K562 (cell line): Measurements from ENCODE around the gene XIRP1. TPM values are rescaled to one million over a fixed set of nuclear protein-coding genes. Genes with fewer than 3 reads are reported as not detected.

ENCODE experiments used
- ATAC-seq: fragments of 200-7000 bp; cut with Tn5 transposase; 3 replicates; pipeline ENCODE4 v1.9.1; 2020; ENCODE audit warnings: moderate library complexity
- BruUV-seq: library from RNA; stranded (reverse); fragments of 400-500 nt; replicated peaks from 2 replicates; lab custom pipeline; 2021; lab: Mats Ljungman, UMichigan
- CTCF ChIA-PET: fragments of 300-600 bp; formaldehyde crosslinking; extraction: SDS; loops from one replicate; lab custom pipeline; 2021; ENCODE audit warnings: low intra/inter-chr PET ratio; lab: Yijun Ruan, JAX
- POLR2A ChIA-PET: fragments of 300-600, 350-650 bp; sonication (Branson Sonifier 250); formaldehyde crosslinking; extraction: SDS; loops from one replicate; lab custom pipeline; 2021; ENCODE audit warnings: antibody characterized with exemption, inconsistent platforms; lab: Yijun Ruan, JAX
- DNase-seq, 4 experiments: peaks; one replicate each; pipeline versions ENCODE4 v3.0.0 to v3.0.0-alpha.2; 2011 to 2018; ENCODE audit warnings: low spot score in 3 of 4, mixed read lengths in 3 of 4; ENCODE audit errors: extremely low read depth in 1 of 4
- FAIRE-seq: peaks from 2 replicates; lab custom pipeline; 2011; peaks lifted over from hg19 to GRCh38; lab: Jason Lieb, UNC
- H2AFZ ChIP-seq: 2 replicates; pipeline ENCODE4 v1.6.0; 2011; ENCODE audit warnings: low read depth, low read length, control low read depth, inconsistent platforms
- H3K27ac ChIP-seq: fragments of 200-600 bp; 3 replicates; pipeline ENCODE4 v1.8.0; 2011; ENCODE audit warnings: low read depth, mild to moderate bottlenecking, control low read depth, inconsistent platforms, low read length, moderate library complexity, mixed read lengths; ENCODE audit errors: extremely low read depth
- H3K27me3 ChIP-seq, 2 experiments: fragments of 300-600 bp in 1 of 2; 2 replicates in 1 of 2; 3 replicates in 1 of 2; pipeline versions ENCODE4 v1.6.0 to v1.8.0; 2011; ENCODE audit warnings: inconsistent platforms in 2 of 2, low read length in 2 of 2, mild to moderate bottlenecking in 1 of 2, mixed read lengths in 1 of 2, moderate library complexity in 1 of 2; ENCODE audit not compliant: control insufficient read depth in 2 of 2, insufficient read depth in 2 of 2
- H3K36me3 ChIP-seq: fragments of 300-600 bp; 3 replicates; pipeline ENCODE4 v1.8.0; 2011; ENCODE audit warnings: mild to moderate bottlenecking, low read length, inconsistent platforms; ENCODE audit not compliant: control insufficient read depth, insufficient read depth
- H3K4me1 ChIP-seq, 2 experiments: fragments of 200-600 bp in 1 of 2; replicated peaks in 1 of 2; 2 replicates in 1 of 2; 3 replicates in 1 of 2; pipeline versions ENCODE4 v1.5.1 to v1.8.0; 2011; ENCODE audit warnings: inconsistent platforms in 2 of 2, low read length in 2 of 2, mild to moderate bottlenecking in 1 of 2, mixed read lengths in 1 of 2, moderate library complexity in 1 of 2; ENCODE audit not compliant: control insufficient read depth in 2 of 2, insufficient read depth in 2 of 2
- H3K4me2 ChIP-seq: 2 replicates; pipeline ENCODE4 v1.6.1; 2011; ENCODE audit warnings: low read length, control low read depth, inconsistent platforms, mixed read lengths; ENCODE audit not compliant: insufficient read depth
- H3K4me3 ChIP-seq: fragments of 200-600 bp; sonication (generic), shearing (Covaris generic); 2 replicates; pipeline ENCODE4 v1.5.1; 2016; ENCODE audit warnings: control low read depth, inconsistent platforms
- H3K79me2 ChIP-seq: fragments of 200-600 bp; 3 replicates; pipeline ENCODE4 v1.8.0; 2011; ENCODE audit warnings: low read length, inconsistent platforms; ENCODE audit not compliant: control insufficient read depth, insufficient read depth
- H3K9ac ChIP-seq, 2 experiments: 2 replicates each; pipeline versions ENCODE4 v1.6.0 to v1.6.1; 2011; ENCODE audit warnings: low read depth in 2 of 2, low read length in 2 of 2, control low read depth in 1 of 2, inconsistent platforms in 1 of 2, mild to moderate bottlenecking in 1 of 2, mixed read lengths in 1 of 2; ENCODE audit not compliant: insufficient read depth in 1 of 2
- H3K9me1 ChIP-seq: one replicate; pipeline ENCODE4 v1.6.0; 2011; ENCODE audit warnings: inconsistent platforms, mild to moderate bottlenecking, low read length, moderate library complexity; ENCODE audit not compliant: control insufficient read depth, insufficient read depth
- H3K9me3 ChIP-seq: replicated peaks from 2 replicates; pipeline ENCODE4 v1.5.1; 2011; ENCODE audit warnings: low read depth, low read length, inconsistent platforms; ENCODE audit not compliant: control insufficient read depth, insufficient read depth
- H4K20me1 ChIP-seq: replicated peaks from 2 replicates; pipeline ENCODE4 v1.6.1; 2011; ENCODE audit warnings: low read length, inconsistent platforms, mixed read lengths; ENCODE audit not compliant: control insufficient read depth, insufficient read depth
- CREB1 ChIP-seq, 2 experiments: sonication (generic) in 1 of 2; formaldehyde crosslinking in 1 of 2; IDR thresholded peaks; 2 replicates each; pipeline versions ENCODE4 v1.6.1 to v1.8.0; 2012 to 2022; ENCODE audit warnings: inconsistent platforms in 1 of 2, mild to moderate bottlenecking in 1 of 2, missing genetic modification reagents in 1 of 2, moderate library complexity in 1 of 2
- NEUROD1 ChIP-seq: fragments of 150-350 bp; IDR thresholded peaks from 2 replicates; pipeline ENCODE4 v1.6.1; 2014; ENCODE audit warnings: borderline replicate concordance, low read length, low read depth; ENCODE audit not compliant: partially characterized antibody
- TCF7L2 ChIP-seq: fragments of 150-350 bp; IDR thresholded peaks from 2 replicates; pipeline ENCODE4 v1.6.1; 2016; ENCODE audit warnings: low read depth, mild to moderate bottlenecking, low read length, moderate library complexity
- ZNF121 ChIP-seq: sonication (generic); formaldehyde crosslinking; conservative IDR thresholded peaks from 2 replicates; pipeline ENCODE4 v1.8.0; 2022; ENCODE audit warnings: missing genetic modification reagents
- ZNF311 ChIP-seq: fragments of 250-450 bp; sonication (Bioruptor Pico); IDR thresholded peaks from 2 replicates; pipeline ENCODE4 v1.4.0; 2020; ENCODE audit warnings: mild to moderate bottlenecking, moderate library complexity
- ZSCAN32 ChIP-seq: fragments of 450-650 bp; formaldehyde crosslinking; IDR thresholded peaks from 2 replicates; pipeline ENCODE4 v1.4.0; 2020; ENCODE audit warnings: mild to moderate bottlenecking, moderate library complexity
- WGBS: fragments of 100-300 bp; shearing (Covaris generic); methylation state at CpG from one replicate; pipeline ENCODE4 v1.1.6; 2016; ENCODE audit warnings: low coverage, mixed read lengths; ENCODE audit not compliant: insufficient coverage; ENCODE audit errors: missing lambda C conversion rate; 5-methylcytosine and 5-hydroxymethylcytosine counted together
- in situ Hi-C: fragments of 300-500 bp; cut with MboI; formaldehyde crosslinking; loops from 4 replicates; pipeline ENCODE4 v1.15.0; 2018; ENCODE audit warnings: inconsistent platforms, mixed read lengths
- intact Hi-C: fragments of 100-400 bp; cut with micrococcal nuclease; formaldehyde crosslinking; loops from 2 replicates; pipeline ENCODE4 v1.14.2; 2022
- microRNA-seq: library from miRNA; unstranded; fragments of <30 nt; microRNA quantifications from one replicate; pipeline ENCODE4, GENCODE V29; 2018; ENCODE audit warnings: borderline microRNAs expressed
- polyA plus RNA-seq, 8 experiments: library from polyadenylated mRNA; depleted of rRNA in 4 of 8; stranded (reverse) in 5 of 8; unstranded in 3 of 8; fragments of >200 nt; fragmentation: Nextera tagmentation in 2 of 8; fragmentation: Illumina TruSeq in 1 of 8; extraction: Ambion mirVana in 2 of 8; extraction: Trizol in 1 of 8; gene quantifications; 2 replicates each; pipeline versions ENCODE4 v1.2.1 to v1.2.3, GENCODE V29; 2011 to 2014; ENCODE audit warnings: inconsistent platforms in 1 of 8, missing spikeins in 1 of 8
- small RNA-seq: library from RNA; depleted of rRNA; stranded (forward); fragments of <200 nt; gene quantifications from one replicate; pipeline ENCODE3, GENCODE V24; 2014
- total RNA-seq, 7 experiments: library from RNA; depleted of rRNA in 6 of 7; stranded (reverse); fragments of >200 nt in 6 of 7; fragmentation: Illumina TruSeq in 2 of 7; extraction: Trizol in 2 of 7; gene quantifications; 2 replicates each; pipeline versions ENCODE4 v1.2.1 to v1.2.3, GENCODE V29; 2011 to 2021; ENCODE audit warnings: low replicate concordance in 1 of 7
- TF ChIP-seq, protein P1 (sequence below), 2 experiments: fragments of 250-450 bp in 1 of 2; fragments of 450-650 bp in 1 of 2; sonication (Bioruptor Pico) in 1 of 2; IDR thresholded peaks; 2 replicates each; pipeline versions ENCODE4 v1.6.1 to v1.8.0; 2016 to 2021; ENCODE audit warnings: mild to moderate bottlenecking in 2 of 2, moderate library complexity in 2 of 2, missing compliant biosample characterization in 1 of 2, missing genetic modification characterization in 1 of 2
- TF ChIP-seq, protein P2 (sequence below): sonication (generic); formaldehyde crosslinking; IDR thresholded peaks from 2 replicates; pipeline ENCODE4 v1.8.1; 2023; ENCODE audit warnings: mild to moderate bottlenecking, missing genetic modification reagents

XIRP1 gene
- total and polyA plus RNA-seq, 9 of the 15 experiments (the other 6 are each of a cell fraction or from before 2014, with no cell fraction given): 0.03 to 0.27 (median 0.08) TPM; not detected in 3

DNA sequence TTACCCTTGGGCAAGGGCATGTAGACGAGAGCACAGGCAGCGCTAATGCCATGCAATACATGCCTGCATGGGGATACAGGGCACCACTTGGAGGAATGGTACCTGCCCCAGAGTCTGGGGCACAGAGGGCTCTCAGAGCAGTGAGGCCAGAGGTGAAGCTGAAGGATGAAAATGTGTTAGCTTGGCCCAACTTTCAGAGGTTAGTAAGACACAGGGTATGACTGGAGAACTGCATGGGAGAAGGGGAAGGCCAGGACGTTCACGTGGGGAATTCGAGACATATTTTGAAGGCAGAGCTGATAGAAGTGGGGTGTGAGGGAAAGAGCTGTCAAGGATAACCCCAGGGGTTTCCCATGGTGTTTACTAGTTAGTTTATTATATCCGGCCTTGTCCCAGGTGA lies 58.6 kb downstream of the XIRP1 start:
- in situ Hi-C loops (no loop called here), intact Hi-C loops (no loop called here)
- Histone ChIP-seq H3K27ac (no peak overlapping the region), H3K9me1 (no peaks in the 10 kb centered on the region), H3K36me3 (no peaks in the 10 kb centered on the region), H3K4me2 (no peak overlapping the region), H3K9me3 (no peaks in the 10 kb centered on the region), H3K9ac (no peak overlapping the region), H4K20me1 (peaks cover 5% of the 10 kb centered on the region; the same call in 1 of the 2 replicates), H3K4me1 (peaks cover 0 to 13% of the 10 kb centered on the region in 2 experiments; a peak in 2 of 5 replicates), H2AFZ (no peak overlapping the region), H3K27me3 (peaks cover 0 to 9% of the 10 kb centered on the region in 2 experiments; a peak in 1 of 5 replicates), H3K4me3 (no peak overlapping the region), H3K79me2 (no peaks in the 10 kb centered on the region)
- DNase-seq (no peak), FAIRE-seq (no peak), ATAC-seq (no peak)
- ChIA-PET CTCF (no interaction called here), POLR2A (interaction anchor here (0.6 to 1.8 kb wide), 6 partner anchors 7 to 31 kb away, joined by 4 to 7 read pairs (median 4); no protein-coding TSS in a partner anchor)
- TF ChIP-seq ZNF311 (CRISPR knock-in tag) (no peak), ZNF121 (CRISPR knock-in tag) (no peak), TCF7L2 (no peak), ZSCAN32 (CRISPR knock-in tag) (no peak), NEUROD1 (no peak), CREB1 (IDR thresholded peaks at IDR 0.05) (no peak), CREB1 (CRISPR knock-in tag; IDR thresholded peaks at IDR 0.05) (no peak)
- TF ChIP-seq, protein P1, sequence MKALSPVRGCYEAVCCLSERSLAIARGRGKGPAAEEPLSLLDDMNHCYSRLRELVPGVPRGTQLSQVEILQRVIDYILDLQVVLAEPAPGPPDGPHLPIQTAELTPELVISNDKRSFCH (CRISPR knock-in tag; IDR thresholded peaks at IDR 0.05): no peak
- TF ChIP-seq, protein P1 (tag; IDR thresholded peaks at IDR 0.05): no peak
- TF ChIP-seq, protein P2, sequence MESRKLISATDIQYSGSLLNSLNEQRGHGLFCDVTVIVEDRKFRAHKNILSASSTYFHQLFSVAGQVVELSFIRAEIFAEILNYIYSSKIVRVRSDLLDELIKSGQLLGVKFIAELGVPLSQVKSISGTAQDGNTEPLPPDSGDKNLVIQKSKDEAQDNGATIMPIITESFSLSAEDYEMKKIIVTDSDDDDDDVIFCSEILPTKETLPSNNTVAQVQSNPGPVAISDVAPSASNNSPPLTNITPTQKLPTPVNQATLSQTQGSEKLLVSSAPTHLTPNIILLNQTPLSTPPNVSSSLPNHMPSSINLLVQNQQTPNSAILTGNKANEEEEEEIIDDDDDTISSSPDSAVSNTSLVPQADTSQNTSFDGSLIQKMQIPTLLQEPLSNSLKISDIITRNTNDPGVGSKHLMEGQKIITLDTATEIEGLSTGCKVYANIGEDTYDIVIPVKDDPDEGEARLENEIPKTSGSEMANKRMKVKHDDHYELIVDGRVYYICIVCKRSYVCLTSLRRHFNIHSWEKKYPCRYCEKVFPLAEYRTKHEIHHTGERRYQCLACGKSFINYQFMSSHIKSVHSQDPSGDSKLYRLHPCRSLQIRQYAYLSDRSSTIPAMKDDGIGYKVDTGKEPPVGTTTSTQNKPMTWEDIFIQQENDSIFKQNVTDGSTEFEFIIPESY (CRISPR knock-in tag): no peak
- no TSS peak for BruUV-seq
- 15% methylated on average over 6 of the region's 6 CpGs for whole genome bisulfite sequencing

Small RNAs within 50 kb of the gene (microRNA-seq; reads per million reads assigned to microRNA genes)
- gene MIR6822: not detected

Small RNAs within 50 kb of the gene (small RNA-seq; reads per million reads assigned to genes)
- not detected for gene RF00017

Other genes with a start within 250 kb of the XIRP1 start
Only the 7 nearest of the 9 such genes appear.
- 0.05 TPM in 1 of 2 replicates, not detected in the other for gene SCN11A, start 140.7 kb downstream of the XIRP1 start, total RNA-seq (2014; rRNA removed)
- gene SCN11A, start 140.7 kb downstream of the XIRP1 start, total RNA-seq (2014; rRNA removed; fragmentation: Illumina TruSeq; extraction: Trizol): 0.03 TPM in 1 of 2 replicates, not detected in the other
- 0.04 TPM in 2 replicates for gene SCN11A, start 140.7 kb downstream of the XIRP1 start, total RNA-seq (2015; rRNA removed; fragmentation: Illumina TruSeq; extraction: Trizol)
- not detected in 2 replicates for gene SCN11A, start 140.7 kb downstream of the XIRP1 start, total RNA-seq (2021)
- 0.01 TPM in 1 of 2 replicates, not detected in the other for gene SCN11A, start 140.7 kb downstream of the XIRP1 start, polyA plus RNA-seq (2011; rRNA removed)
- not detected in 2 replicates for gene SCN11A, start 140.7 kb downstream of the XIRP1 start, polyA plus RNA-seq (2014; fragmentation: Illumina TruSeq; extraction: Trizol)
- not detected for gene SCN11A, start 140.7 kb downstream of the XIRP1 start, polyA plus RNA-seq (2014; fragmentation: Nextera tagmentation; extraction: Ambion mirVana)
- gene SCN11A, start 140.7 kb downstream of the XIRP1 start, polyA plus RNA-seq (2014; rRNA removed): not detected in 2 replicates
- 22.1 and 26.6 TPM in 2 replicates for gene WDR48, start 140.6 kb downstream of the XIRP1 start, total RNA-seq (2014; rRNA removed)
- 48.0 and 58.8 TPM in 2 replicates for gene WDR48, start 140.6 kb downstream of the XIRP1 start, total RNA-seq (2014; rRNA removed; fragmentation: Illumina TruSeq; extraction: Trizol)
- gene WDR48, start 140.6 kb downstream of the XIRP1 start, total RNA-seq (2015; rRNA removed; fragmentation: Illumina TruSeq; extraction: Trizol): 34.4 and 38.1 TPM in 2 replicates
- 45.7 and 48.5 TPM in 2 replicates for gene WDR48, start 140.6 kb downstream of the XIRP1 start, total RNA-seq (2021)
- 51.8 and 70.6 TPM in 2 replicates for gene WDR48, start 140.6 kb downstream of the XIRP1 start, polyA plus RNA-seq (2011; rRNA removed)
- gene WDR48, start 140.6 kb downstream of the XIRP1 start, polyA plus RNA-seq (2014; fragmentation: Illumina TruSeq; extraction: Trizol): 44.1 and 49.9 TPM in 2 replicates
- gene WDR48, start 140.6 kb downstream of the XIRP1 start, polyA plus RNA-seq (2014; fragmentation: Nextera tagmentation; extraction: Ambion mirVana): 10 to 100 TPM; 27.0 to 49.2 TPM
- 31.1 and 31.2 TPM in 2 replicates for gene WDR48, start 140.6 kb downstream of the XIRP1 start, polyA plus RNA-seq (2014; rRNA removed)
- 67.6 and 83.5 TPM in 2 replicates for gene GORASP1, start 85.0 kb downstream of the XIRP1 start, total RNA-seq (2014; rRNA removed)
- 39.7 and 46.8 TPM in 2 replicates for gene GORASP1, start 85.0 kb downstream of the XIRP1 start, total RNA-seq (2014; rRNA removed; fragmentation: Illumina TruSeq; extraction: Trizol)
- 65.3 and 67.6 TPM in 2 replicates for gene GORASP1, start 85.0 kb downstream of the XIRP1 start, total RNA-seq (2015; rRNA removed; fragmentation: Illumina TruSeq; extraction: Trizol)
- 80.7 and 81.2 TPM in 2 replicates for gene GORASP1, start 85.0 kb downstream of the XIRP1 start, total RNA-seq (2021)
- 87.9 and 116 TPM in 2 replicates for gene GORASP1, start 85.0 kb downstream of the XIRP1 start, polyA plus RNA-seq (2011; rRNA removed)
- gene GORASP1, start 85.0 kb downstream of the XIRP1 start, polyA plus RNA-seq (2014; fragmentation: Illumina TruSeq; extraction: Trizol): 71.3 and 81.3 TPM in 2 replicates
- gene GORASP1, start 85.0 kb downstream of the XIRP1 start, polyA plus RNA-seq (2014; fragmentation: Nextera tagmentation; extraction: Ambion mirVana): 10 to 100 TPM in 1 of 2 experiments, 1 to 10 TPM in 1; 8.4 to 14.0 TPM
- gene GORASP1, start 85.0 kb downstream of the XIRP1 start, polyA plus RNA-seq (2014; rRNA removed): 75.3 and 82.3 TPM in 2 replicates
- gene TTC21A, start 84.9 kb downstream of the XIRP1 start, total RNA-seq (2014; rRNA removed): 0.36 and 0.37 TPM in 2 replicates
- 0.32 and 0.47 TPM in 2 replicates for gene TTC21A, start 84.9 kb downstream of the XIRP1 start, total RNA-seq (2014; rRNA removed; fragmentation: Illumina TruSeq; extraction: Trizol)
- gene TTC21A, start 84.9 kb downstream of the XIRP1 start, total RNA-seq (2015; rRNA removed; fragmentation: Illumina TruSeq; extraction: Trizol): 0.83 and 1.2 TPM in 2 replicates
- gene TTC21A, start 84.9 kb downstream of the XIRP1 start, total RNA-seq (2021): 1.4 and 1.7 TPM in 2 replicates
- 0.84 and 1.1 TPM in 2 replicates for gene TTC21A, start 84.9 kb downstream of the XIRP1 start, polyA plus RNA-seq (2011; rRNA removed)
- gene TTC21A, start 84.9 kb downstream of the XIRP1 start, polyA plus RNA-seq (2014; fragmentation: Illumina TruSeq; extraction: Trizol): 0.70 and 0.94 TPM in 2 replicates
- gene TTC21A, start 84.9 kb downstream of the XIRP1 start, polyA plus RNA-seq (2014; fragmentation: Nextera tagmentation; extraction: Ambion mirVana): under 1 TPM; 0.22 to 0.35 TPM
- gene TTC21A, start 84.9 kb downstream of the XIRP1 start, polyA plus RNA-seq (2014; rRNA removed): 0.93 and 1.4 TPM in 2 replicates
- 16.8 and 23.2 TPM in 2 replicates for gene CSRNP1, start 39.0 kb downstream of the XIRP1 start, total RNA-seq (2014; rRNA removed)
- gene CSRNP1, start 39.0 kb downstream of the XIRP1 start, total RNA-seq (2014; rRNA removed; fragmentation: Illumina TruSeq; extraction: Trizol): 5.6 and 7.9 TPM in 2 replicates
- 9.2 and 9.8 TPM in 2 replicates for gene CSRNP1, start 39.0 kb downstream of the XIRP1 start, total RNA-seq (2015; rRNA removed; fragmentation: Illumina TruSeq; extraction: Trizol)
- gene CSRNP1, start 39.0 kb downstream of the XIRP1 start, total RNA-seq (2021): 18.1 and 18.9 TPM in 2 replicates
- 14.2 and 14.5 TPM in 2 replicates for gene CSRNP1, start 39.0 kb downstream of the XIRP1 start, polyA plus RNA-seq (2011; rRNA removed)
- gene CSRNP1, start 39.0 kb downstream of the XIRP1 start, polyA plus RNA-seq (2014; fragmentation: Illumina TruSeq; extraction: Trizol): 12.7 and 13.3 TPM in 2 replicates
- gene CSRNP1, start 39.0 kb downstream of the XIRP1 start, polyA plus RNA-seq (2014; fragmentation: Nextera tagmentation; extraction: Ambion mirVana): under 1 TPM; 0.72 to 0.89 TPM
- 10.9 and 11.4 TPM in 2 replicates for gene CSRNP1, start 39.0 kb downstream of the XIRP1 start, polyA plus RNA-seq (2014; rRNA removed)
- gene CX3CR1, start 87.4 kb upstream of the XIRP1 start, total RNA-seq (2014; rRNA removed): not detected in 2 replicates
- not detected in 2 replicates for gene CX3CR1, start 87.4 kb upstream of the XIRP1 start, total RNA-seq (2014; rRNA removed; fragmentation: Illumina TruSeq; extraction: Trizol)
- not detected in 2 replicates for gene CX3CR1, start 87.4 kb upstream of the XIRP1 start, total RNA-seq (2015; rRNA removed; fragmentation: Illumina TruSeq; extraction: Trizol)
- not detected in 2 replicates for gene CX3CR1, start 87.4 kb upstream of the XIRP1 start, total RNA-seq (2021)
- gene CX3CR1, start 87.4 kb upstream of the XIRP1 start, polyA plus RNA-seq (2011; rRNA removed): 0.21 TPM in 1 of 2 replicates, not detected in the other
- gene CX3CR1, start 87.4 kb upstream of the XIRP1 start, polyA plus RNA-seq (2014; fragmentation: Illumina TruSeq; extraction: Trizol): not detected in 2 replicates
- gene CX3CR1, start 87.4 kb upstream of the XIRP1 start, polyA plus RNA-seq (2014; fragmentation: Nextera tagmentation; extraction: Ambion mirVana): not detected
- gene CX3CR1, start 87.4 kb upstream of the XIRP1 start, polyA plus RNA-seq (2014; rRNA removed): 0.03 TPM in 1 of 2 replicates, not detected in the other
- not detected in 2 replicates for gene CCR8, start 137.1 kb upstream of the XIRP1 start, total RNA-seq (2014; rRNA removed)
- gene CCR8, start 137.1 kb upstream of the XIRP1 start, total RNA-seq (2014; rRNA removed; fragmentation: Illumina TruSeq; extraction: Trizol): not detected in 2 replicates
- gene CCR8, start 137.1 kb upstream of the XIRP1 start, total RNA-seq (2015; rRNA removed; fragmentation: Illumina TruSeq; extraction: Trizol): not detected in 2 replicates
- not detected in 2 replicates for gene CCR8, start 137.1 kb upstream of the XIRP1 start, total RNA-seq (2021)
- gene CCR8, start 137.1 kb upstream of the XIRP1 start, polyA plus RNA-seq (2011; rRNA removed): not detected in 2 replicates
- not detected in 2 replicates for gene CCR8, start 137.1 kb upstream of the XIRP1 start, polyA plus RNA-seq (2014; fragmentation: Illumina TruSeq; extraction: Trizol)
- not detected for gene CCR8, start 137.1 kb upstream of the XIRP1 start, polyA plus RNA-seq (2014; fragmentation: Nextera tagmentation; extraction: Ambion mirVana)
- not detected in 2 replicates for gene CCR8, start 137.1 kb upstream of the XIRP1 start, polyA plus RNA-seq (2014; rRNA removed)